ENCODE results near the gene ZNF608.

- TF ChIP-seq CTCF (IDR thresholded peaks at IDR 0.05) (no peak), POLR2A (IDR thresholded peaks at IDR 0.05) (no peak)
These were observed 45.4 kb downstream of the ZNF608 start for GRCh38 chr5:124701016-124701415.

Measured in testis (tissue), 2 donors.